Hepatocyte (in vitro differentiated cells): ENCODE measurements around the gene WDFY1.

ENCODE experiments used
- EZH2 ChIP-seq: fragments of 200-600 bp; sonication (generic); IDR thresholded peaks from 2 replicates; pipeline ENCODE4 v1.6.1; 2016; ENCODE audit warnings: antibody characterized with exemption, mild to moderate bottlenecking, borderline replicate concordance
- EZH2phosphoT487 ChIP-seq: fragments of 200-600 bp; sonication (generic); IDR thresholded peaks from one replicate; pipeline ENCODE4 v1.6.1; 2018; ENCODE audit warnings: antibody characterized with exemption, mild to moderate bottlenecking, low read depth, moderate library complexity; ENCODE audit not compliant: unreplicated experiment, severe bottlenecking
- TF ChIP-seq, protein P1 (sequence below): fragments of 200-600 bp; sonication (generic); IDR thresholded peaks from 2 replicates; pipeline ENCODE4 v1.5.1; 2016; ENCODE audit warnings: antibody characterized with exemption, mild to moderate bottlenecking; ENCODE audit not compliant: poor library complexity

DNA sequence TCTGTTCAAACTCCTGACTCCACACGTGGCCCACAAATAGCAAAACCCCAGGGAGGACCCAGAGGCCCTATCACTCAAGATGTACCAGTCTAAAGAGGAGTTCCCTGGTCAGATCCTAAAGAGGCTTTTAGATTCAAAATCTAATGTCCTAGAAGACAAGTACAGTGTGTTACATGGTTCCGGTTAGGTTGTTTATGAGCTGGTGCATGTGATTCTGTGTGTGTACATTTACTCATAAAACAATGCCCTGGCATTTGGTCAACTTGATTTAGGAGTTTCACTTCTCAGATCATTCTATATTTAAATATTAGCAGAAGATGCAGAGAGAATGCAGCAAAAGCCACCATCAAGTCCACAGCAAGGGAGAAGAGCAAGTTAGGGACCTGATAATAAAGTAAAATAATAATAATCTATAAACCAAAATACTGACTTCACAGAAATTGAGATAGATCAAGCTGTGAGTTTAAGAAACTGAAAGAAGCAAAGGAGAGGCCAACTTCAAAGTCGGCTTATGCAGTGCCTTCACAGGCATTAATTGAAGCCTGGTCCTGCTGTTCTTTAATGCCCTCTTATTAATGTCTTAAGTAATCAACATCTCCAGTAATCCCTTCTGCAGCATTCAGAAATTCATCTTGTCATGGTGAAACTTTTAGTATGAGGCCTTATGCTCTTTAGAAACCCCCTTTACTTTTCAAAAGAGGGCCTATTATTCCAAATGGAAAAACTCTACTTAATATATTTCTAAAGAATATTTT lies 103.5 kb downstream of the WDFY1 start:
- TF ChIP-seq, protein P1, sequence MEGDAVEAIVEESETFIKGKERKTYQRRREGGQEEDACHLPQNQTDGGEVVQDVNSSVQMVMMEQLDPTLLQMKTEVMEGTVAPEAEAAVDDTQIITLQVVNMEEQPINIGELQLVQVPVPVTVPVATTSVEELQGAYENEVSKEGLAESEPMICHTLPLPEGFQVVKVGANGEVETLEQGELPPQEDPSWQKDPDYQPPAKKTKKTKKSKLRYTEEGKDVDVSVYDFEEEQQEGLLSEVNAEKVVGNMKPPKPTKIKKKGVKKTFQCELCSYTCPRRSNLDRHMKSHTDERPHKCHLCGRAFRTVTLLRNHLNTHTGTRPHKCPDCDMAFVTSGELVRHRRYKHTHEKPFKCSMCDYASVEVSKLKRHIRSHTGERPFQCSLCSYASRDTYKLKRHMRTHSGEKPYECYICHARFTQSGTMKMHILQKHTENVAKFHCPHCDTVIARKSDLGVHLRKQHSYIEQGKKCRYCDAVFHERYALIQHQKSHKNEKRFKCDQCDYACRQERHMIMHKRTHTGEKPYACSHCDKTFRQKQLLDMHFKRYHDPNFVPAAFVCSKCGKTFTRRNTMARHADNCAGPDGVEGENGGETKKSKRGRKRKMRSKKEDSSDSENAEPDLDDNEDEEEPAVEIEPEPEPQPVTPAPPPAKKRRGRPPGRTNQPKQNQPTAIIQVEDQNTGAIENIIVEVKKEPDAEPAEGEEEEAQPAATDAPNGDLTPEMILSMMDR, result no peak
- TF ChIP-seq EZH2phosphoT487 (no peak), EZH2 (no peak)
